WTC11 (cell line): Measurements from ENCODE around the gene THBS3. TPM values are rescaled to one million over a fixed set of nuclear protein-coding genes. Genes with fewer than 3 reads are reported as not detected.
A peak's percentile ranks its signal among the peaks of the same experiment; 100 is the strongest.

Experiments used
- ATAC-seq: fragments of 200-7000 bp; cut with Tn5 transposase; 2 replicates; pipeline ENCODE4 v1.10.0; 2021; ENCODE audit warnings: mild to moderate bottlenecking, moderate library complexity
- Bru-seq: library from RNA; stranded (reverse); fragments of 400-500 nt; gene quantifications from one replicate; lab custom pipeline; 2021; lab: Mats Ljungman, UMichigan
- CTCF ChIA-PET: fragments of 300-600 bp; sonication (Branson Sonifier 250); formaldehyde crosslinking; loops from one replicate; lab custom pipeline; 2021; ENCODE audit warnings: antibody characterized with exemption; lab: Charles Lee
- POLR2A ChIA-PET: fragments of 350-600 bp; sonication (Branson Sonifier 250); formaldehyde crosslinking; loops from one replicate; lab custom pipeline; 2021; ENCODE audit warnings: antibody characterized with exemption; lab: Charles Lee
- DNase-seq: peaks from one replicate; pipeline ENCODE4 v3.0.0; 2021; ENCODE audit warnings: low spot score
- H3K27ac Mint-ChIP-seq: 2 replicates; pipeline ENCODE4 v1.8.0; 2021; ENCODE audit warnings: mixed read lengths
- H3K27me3 Mint-ChIP-seq: 2 replicates; pipeline ENCODE4 v1.8.0; 2021; ENCODE audit warnings: low read depth, mild to moderate bottlenecking, moderate library complexity, mixed read lengths
- H3K36me3 Mint-ChIP-seq: 2 replicates; pipeline ENCODE4 v1.8.0; 2021; ENCODE audit warnings: mixed read lengths
- H3K4me1 Mint-ChIP-seq: 2 replicates; pipeline ENCODE4 v1.8.0; 2022; ENCODE audit warnings: mixed read lengths
- H3K4me3 Mint-ChIP-seq: 2 replicates; pipeline ENCODE4 v1.8.0; 2021; ENCODE audit warnings: mild to moderate bottlenecking, moderate library complexity, mixed read lengths
- H3K9me3 Mint-ChIP-seq: 2 replicates; pipeline ENCODE4 v1.8.0; 2021; ENCODE audit warnings: mixed read lengths
- E2F4 ChIP-seq: sonication (generic); formaldehyde crosslinking; IDR thresholded peaks from 2 replicates; pipeline ENCODE4 v1.8.1; 2022; ENCODE audit warnings: low read depth, mild to moderate bottlenecking, moderate library complexity, missing genetic modification reagents, borderline replicate concordance
- E2F5 ChIP-seq: sonication (generic); formaldehyde crosslinking; IDR thresholded peaks from 2 replicates; pipeline ENCODE4 v1.8.1; 2022; ENCODE audit warnings: mild to moderate bottlenecking, moderate library complexity, missing genetic modification reagents
- ERG ChIP-seq: fragments of 250-450 bp; sonication (Bioruptor Pico); IDR thresholded peaks from 2 replicates; pipeline ENCODE4 v1.8.0; 2021; ENCODE audit warnings: mild to moderate bottlenecking
- HMGA2 ChIP-seq: fragments of 250-450 bp; sonication (Bioruptor Pico); IDR thresholded peaks from 2 replicates; pipeline ENCODE4 v1.4.0; 2021; ENCODE audit warnings: mild to moderate bottlenecking, moderate library complexity
- JUN ChIP-seq: sonication (generic); formaldehyde crosslinking; IDR thresholded peaks from 2 replicates; pipeline ENCODE4 v1.8.0; 2023; ENCODE audit warnings: mild to moderate bottlenecking, missing genetic modification reagents
- PRRX2 ChIP-seq: fragments of 250-450 bp; sonication (Bioruptor Pico); IDR thresholded peaks from 2 replicates; pipeline ENCODE4 v1.8.0; 2021; ENCODE audit warnings: mild to moderate bottlenecking
- SMAD4 ChIP-seq: sonication (generic); formaldehyde crosslinking; IDR thresholded peaks from 2 replicates; pipeline ENCODE4 v1.8.0; 2022; ENCODE audit warnings: mild to moderate bottlenecking, missing genetic modification reagents
- TEAD4 ChIP-seq: sonication (generic); formaldehyde crosslinking; IDR thresholded peaks from 2 replicates; pipeline ENCODE4 v1.8.0; 2022; ENCODE audit warnings: mild to moderate bottlenecking, missing genetic modification reagents
- ZNF532 ChIP-seq: fragments of 250-450 bp; sonication (Bioruptor Pico); IDR thresholded peaks from 2 replicates; pipeline ENCODE4 v1.9.0; 2021; ENCODE audit warnings: mild to moderate bottlenecking, borderline replicate concordance
- long read RNA-seq, 3 experiments: library from RNA in 1 of 3; library from capped mRNA in 1 of 3; library from polyadenylated mRNA in 1 of 3; unstranded in 2 of 3; stranded (forward) in 1 of 3; transcript quantifications; one replicate each; pipeline ENCODE4 v2.0.0, GENCODE V29; 2021
- total RNA-seq: library from RNA; stranded (reverse); gene quantifications from 3 replicates; pipeline ENCODE4 v1.2.3, GENCODE V29; 2021
- TF ChIP-seq, protein P1 (sequence below): sonication (generic); formaldehyde crosslinking; IDR thresholded peaks from 2 replicates; pipeline ENCODE4 v1.8.1; 2023; ENCODE audit warnings: mild to moderate bottlenecking, moderate library complexity, missing genetic modification reagents

THBS3 gene
- total RNA-seq (4.0 to 5.3 TPM (median 5.3 TPM) in 3 replicates), Bru-seq, nascent RNA (percentile 34 among the genes with signal in this experiment)
- long read RNA-seq, experiment 1, transcript THBS3-201 (23 exons, 3,145 nt), result major isoform, 5 of 11 reads
- long read RNA-seq, experiment 1, partial matches to known transcripts, result 1 of 11 reads
- long read RNA-seq, experiment 1, other reads (novel, unspliced or antisense), result 4 of 11 reads
- long read RNA-seq, experiment 2, partial matches to known transcripts, result 0 of 5 reads
- long read RNA-seq, experiment 2, other reads (novel, unspliced or antisense), result 3 of 5 reads
- long read RNA-seq, experiment 3, partial matches to known transcripts, result 0 of 1 reads
- long read RNA-seq, experiment 3, other reads (novel, unspliced or antisense), result 1 of 1 reads

DNA sequence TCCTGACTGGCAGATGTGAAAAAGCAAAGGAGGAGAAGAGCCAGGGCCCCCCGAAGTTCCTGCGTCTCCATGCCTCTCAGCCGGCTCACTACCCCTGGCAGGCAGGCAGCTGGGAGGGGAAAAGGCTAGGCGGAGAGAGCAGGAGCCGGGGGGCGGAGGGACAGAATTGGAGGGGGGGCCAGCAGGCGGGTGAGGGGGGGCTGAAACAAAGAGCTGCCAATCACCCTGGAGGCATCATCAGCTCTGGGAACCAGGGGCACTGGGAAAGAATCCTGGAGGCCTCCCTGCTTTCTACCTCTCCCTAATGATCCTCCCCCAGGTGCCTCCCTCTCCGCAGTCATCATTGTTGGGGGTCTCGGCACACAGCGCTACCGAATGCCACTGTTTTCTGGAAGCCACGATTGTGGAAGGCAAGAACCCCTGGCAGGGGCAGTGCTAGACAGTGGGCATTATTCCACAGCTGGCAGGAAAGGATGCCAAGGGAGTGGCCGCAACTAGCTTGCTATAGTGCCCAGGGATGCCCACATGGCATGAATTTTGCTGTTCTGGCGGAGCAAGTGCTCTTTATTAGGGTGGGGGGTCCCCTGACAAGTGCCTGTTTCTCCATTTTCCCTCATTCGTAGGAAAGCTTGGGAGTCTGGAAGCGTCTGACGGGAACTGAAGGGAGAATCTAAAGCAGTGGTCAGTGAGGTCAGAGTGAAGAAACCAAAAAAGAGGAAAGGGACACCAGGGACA is at the start of gene THBS3:
Gene THBS3, minus strand, starts transcription at position 92 of the 735 bp plus-strand sequence. Its CDS starts 21 bp downstream, at position 71.
- peaks cover 19% of the 10 kb centered on the region for H3K4me1 Mint-ChIP-seq
- H3K27ac Mint-ChIP-seq, result peak within 1 kb of the TSS; percentile 89
- no peaks in the 10 kb centered on the region for H3K9me3 Mint-ChIP-seq
- peak within 1 kb of the TSS; percentile 88 for H3K4me3 Mint-ChIP-seq
- ATAC-seq (no peak; the same call in 1 of the 2 replicates), DNase-seq (no peak)
- H3K36me3 Mint-ChIP-seq, result peaks cover 13% of the 10 kb centered on the region
- peaks cover 9% of the 10 kb centered on the region; the same call in 1 of the 2 replicates for H3K27me3 Mint-ChIP-seq
- TF ChIP-seq E2F4 (CRISPR knock-in tag) (no peak), ZNF532 (peak; percentile 80; the same call in 1 of the 2 replicates), JUN (CRISPR knock-in tag) (no peak), SMAD4 (CRISPR knock-in tag) (no peak), PRRX2 (CRISPR knock-in tag) (0 out of 2 replicates have a peak, but pooled peaks have one; percentile 47), E2F5 (CRISPR knock-in tag) (no peak), ERG (CRISPR knock-in tag) (0 out of 2 replicates have a peak, but pooled peaks have one; percentile 56), HMGA2 (0 out of 2 replicates have a peak, but pooled peaks have one; percentile 17)
- CTCF ChIA-PET, result interaction anchor here (0.6 to 4.8 kb wide), 15 partner anchors 11 to 441 kb away, joined by 3 to 51 read pairs (median 9); partner anchors contain the start of genes CLK2, KRTCAP2, RUSC1 and TRIM46
- POLR2A ChIA-PET, result interaction anchor here (0.7 to 3.7 kb wide), 6 partner anchors 11 to 35 kb away, joined by 3 to 35 read pairs (median 4); partner anchors contain the start of gene KRTCAP2

- peak; percentile 25; the same call in 1 of the 2 replicates for TF ChIP-seq TEAD4 (CRISPR knock-in tag)
- TF ChIP-seq, protein P1, sequence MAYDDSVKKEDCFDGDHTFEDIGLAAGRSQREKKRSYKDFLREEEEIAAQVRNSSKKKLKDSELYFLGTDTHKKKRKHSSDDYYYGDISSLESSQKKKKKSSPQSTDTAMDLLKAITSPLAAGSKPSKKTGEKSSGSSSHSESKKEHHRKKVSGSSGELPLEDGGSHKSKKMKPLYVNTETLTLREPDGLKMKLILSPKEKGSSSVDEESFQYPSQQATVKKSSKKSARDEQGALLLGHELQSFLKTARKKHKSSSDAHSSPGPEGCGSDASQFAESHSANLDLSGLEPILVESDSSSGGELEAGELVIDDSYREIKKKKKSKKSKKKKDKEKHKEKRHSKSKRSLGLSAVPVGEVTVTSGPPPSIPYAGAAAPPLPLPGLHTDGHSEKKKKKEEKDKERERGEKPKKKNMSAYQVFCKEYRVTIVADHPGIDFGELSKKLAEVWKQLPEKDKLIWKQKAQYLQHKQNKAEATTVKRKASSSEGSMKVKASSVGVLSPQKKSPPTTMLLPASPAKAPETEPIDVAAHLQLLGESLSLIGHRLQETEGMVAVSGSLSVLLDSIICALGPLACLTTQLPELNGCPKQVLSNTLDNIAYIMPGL, result no peak
- TF ChIP-seq, all 79 proteins: peak for 1
- ATAC-seq (no peak), DNase-seq (no peak)
- Mint-ChIP-seq H3K36me3 (peaks cover 22% of the 10 kb centered on the region), H3K27me3 (no peaks in the 10 kb centered on the region), H3K27ac (peak overlapping the region; percentile 76), H3K4me3 (peak overlapping the region; percentile 80), H3K4me1 (peaks cover 21% of the 10 kb centered on the region), H3K9me3 (no peaks in the 10 kb centered on the region)
- ChIA-PET CTCF (interaction anchor here (0.6 to 1.8 kb wide), 7 partner anchors 17 to 83 kb away, joined by 3 to 9 read pairs (median 5); partner anchors contain the start of genes CLK2, KRTCAP2, RUSC1 and TRIM46), POLR2A (no interaction called here)
Measured at GRCh38 chr1:155256058-155256852, 48.6 kb upstream of the THBS3 start.
